Skeletal muscle tissue (tissue), 4 donors: ENCODE data around the gene CDCA4. TPM values are rescaled to one million over a fixed set of nuclear protein-coding genes. Genes with fewer than 3 reads are reported as not detected.

Experiments used
- H3K27ac ChIP-seq: one replicate; pipeline ENCODE4 v1.7.0; 2013; ENCODE audit warnings: mild to moderate bottlenecking, low read depth, low read length, inconsistent platforms
- H3K27me3 ChIP-seq, 3 donors: one replicate each; pipeline ENCODE4 v1.7.0; 2013; ENCODE audit warnings: low read length in 3 of 3; ENCODE audit not compliant: control insufficient read depth in 3 of 3, insufficient read depth in 3 of 3
- H3K36me3 ChIP-seq, 3 donors: one replicate each; pipeline ENCODE4 v1.7.0; 2013; ENCODE audit warnings: low read length in 3 of 3; ENCODE audit not compliant: control insufficient read depth in 3 of 3, insufficient read depth in 3 of 3
- H3K4me1 ChIP-seq, 3 donors: one replicate each; pipeline ENCODE4 v1.7.0; 2013; ENCODE audit warnings: low read length in 3 of 3, mild to moderate bottlenecking in 3 of 3; ENCODE audit not compliant: control insufficient read depth in 3 of 3, insufficient read depth in 3 of 3
- H3K4me3 ChIP-seq, 3 donors: one replicate each; pipeline ENCODE4 v1.7.0; 2013; ENCODE audit warnings: low read length in 3 of 3
- H3K9ac ChIP-seq, 3 donors: one replicate each; pipeline ENCODE4 v1.7.0; 2013; ENCODE audit warnings: low read length in 3 of 3, mild to moderate bottlenecking in 3 of 3, moderate library complexity in 2 of 3, low read depth in 1 of 3
- H3K9me3 ChIP-seq, 3 donors: one replicate each; pipeline ENCODE4 v1.7.0; 2013; ENCODE audit warnings: low read length in 3 of 3; ENCODE audit not compliant: control insufficient read depth in 3 of 3
- total RNA-seq: library from RNA; depleted of rRNA; stranded (reverse); fragments of >200 nt; gene quantifications from one replicate; pipeline ENCODE4 v1.2.3, GENCODE V29; 2014
- donor health status: Osteomylitis.

Gene CDCA4
- total RNA-seq, 1 donor from 2014 or later: 15.1 TPM

GRCh38 chr14:104977008-104977680 lies 43.7 kb downstream of the CDCA4 start:
- Histone ChIP-seq H3K4me3 (peak overlapping the region; percentile 14 to 65 (median 54)), H3K27me3 (peaks cover 0 to 26% (median 5%) of the 10 kb centered on the region in 3 donors), H3K4me1 (peaks cover 52 to 81% (median 66%) of the 10 kb centered on the region in 3 donors), H3K9me3 (no peaks in the 10 kb centered on the region), H3K27ac (no peak overlapping the region), H3K9ac (peak overlapping the region; percentile 43 to 74 (median 53)), H3K36me3 (no peaks in the 10 kb centered on the region)

- Histone ChIP-seq H3K27me3 (peaks cover 0 to 26% (median 5%) of the 10 kb centered on the region in 3 donors), H3K9ac (peak overlapping the region in 1 of 3 donors; percentile 33), H3K4me3 (peak overlapping the region in 1 of 3 donors; percentile 29), H3K4me1 (peaks cover 59 to 89% (median 72%) of the 10 kb centered on the region in 3 donors), H3K36me3 (no peaks in the 10 kb centered on the region), H3K9me3 (no peaks in the 10 kb centered on the region), H3K27ac (no peak overlapping the region)
Observed at GRCh38 chr14:104976198-104977007, 44.5 kb downstream of the CDCA4 start.

GRCh38 chr14:104975481-104976197 lies 45.2 kb downstream of the CDCA4 start:
- Histone ChIP-seq H3K4me3 (no peak overlapping the region), H3K9ac (no peak overlapping the region), H3K9me3 (no peaks in the 10 kb centered on the region), H3K27ac (no peak overlapping the region), H3K4me1 (peaks cover 62 to 89% (median 77%) of the 10 kb centered on the region in 3 donors), H3K27me3 (peaks cover 0 to 29% (median 5%) of the 10 kb centered on the region in 3 donors), H3K36me3 (no peaks in the 10 kb centered on the region)

GRCh38 chr14:104974665-104975390 lies 46.1 kb downstream of the CDCA4 start:
- Histone ChIP-seq H3K36me3 (no peaks in the 10 kb centered on the region), H3K9me3 (no peaks in the 10 kb centered on the region), H3K27me3 (peaks cover 0 to 30% (median 5%) of the 10 kb centered on the region in 3 donors), H3K27ac (no peak overlapping the region), H3K4me3 (no peak overlapping the region), H3K4me1 (peaks cover 60 to 82% (median 71%) of the 10 kb centered on the region in 3 donors), H3K9ac (no peak overlapping the region)

- Histone ChIP-seq H3K27me3 (peaks cover 0 to 36% (median 5%) of the 10 kb centered on the region in 3 donors), H3K27ac (peak overlapping the region; percentile 28), H3K9ac (peak overlapping the region in 1 of 3 donors; percentile 33), H3K4me1 (peaks cover 56 to 76% (median 68%) of the 10 kb centered on the region in 3 donors), H3K36me3 (no peaks in the 10 kb centered on the region), H3K9me3 (no peaks in the 10 kb centered on the region), H3K4me3 (no peak overlapping the region)
Observed at GRCh38 chr14:104974146-104974541, 46.7 kb downstream of the CDCA4 start.

- no peaks in the 10 kb centered on the region for H3K36me3 ChIP-seq
- peak overlapping the region in 1 of 3 donors; percentile 33 for H3K9ac ChIP-seq
- no peak overlapping the region for H3K4me3 ChIP-seq
- peaks cover 0 to 39% (median 5%) of the 10 kb centered on the region in 3 donors for H3K27me3 ChIP-seq
- H3K4me1 ChIP-seq: peaks cover 59 to 76% (median 70%) of the 10 kb centered on the region in 3 donors
- H3K27ac ChIP-seq: peak overlapping the region; percentile 75
- no peaks in the 10 kb centered on the region for H3K9me3 ChIP-seq
Observed at GRCh38 chr14:104973385-104974145, 47.3 kb downstream of the CDCA4 start.

GRCh38 chr14:104973135-104973384 lies 47.8 kb downstream of the CDCA4 start:
- Histone ChIP-seq H3K4me1 (peaks cover 64 to 80% (median 73%) of the 10 kb centered on the region in 3 donors), H3K4me3 (no peak overlapping the region), H3K9me3 (no peaks in the 10 kb centered on the region), H3K27ac (peak overlapping the region; percentile 75), H3K27me3 (peaks cover 0 to 39% (median 5%) of the 10 kb centered on the region in 3 donors), H3K9ac (peak overlapping the region in 1 of 3 donors; percentile 60), H3K36me3 (no peaks in the 10 kb centered on the region)

GRCh38 chr14:104972301-104973134 lies 48.4 kb downstream of the CDCA4 start:
- H3K27me3 ChIP-seq: peaks cover 0 to 42% (median 1%) of the 10 kb centered on the region in 3 donors
- peaks cover 64 to 76% (median 69%) of the 10 kb centered on the region in 3 donors for H3K4me1 ChIP-seq
- peak overlapping the region; percentile 75 for H3K27ac ChIP-seq
- no peak overlapping the region for H3K4me3 ChIP-seq
- no peaks in the 10 kb centered on the region for H3K36me3 ChIP-seq
- H3K9me3 ChIP-seq: no peaks in the 10 kb centered on the region
- H3K9ac ChIP-seq: peak overlapping the region in 2 of 3 donors; percentile 60 to 61
